GM18907 (cell line): ENCODE measurements around the gene ANKEF1.

Experiments
- ATAC-seq: cut with Tn5 transposase; IDR thresholded peaks from one replicate; pipeline ENCODE4 v1.9.1; 2021; ENCODE audit warnings: mild to moderate bottlenecking, moderate library complexity; ENCODE audit not compliant: unreplicated experiment

Gene ANKEF1

DNA sequence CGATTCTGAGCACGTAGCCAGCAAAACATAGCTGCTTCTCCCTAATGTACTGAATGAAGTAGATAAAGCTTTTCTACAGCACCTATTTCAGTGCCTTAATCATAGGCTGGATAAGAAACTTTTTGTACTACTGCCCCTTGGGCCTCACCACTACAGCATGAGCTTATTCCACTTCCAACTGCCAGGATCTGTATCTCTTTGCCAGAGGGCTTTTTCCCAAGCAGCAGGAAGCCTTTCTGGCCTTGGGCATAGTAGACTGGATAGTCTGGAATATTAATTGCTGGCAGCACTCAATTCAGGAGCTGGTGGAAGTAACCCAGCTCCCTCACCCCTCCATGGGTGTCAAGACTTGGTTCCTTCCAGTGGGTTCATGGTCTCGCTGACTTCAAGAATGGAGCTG lies 43.6 kb downstream of the ANKEF1 start:
- no peak for ATAC-seq

DNA sequence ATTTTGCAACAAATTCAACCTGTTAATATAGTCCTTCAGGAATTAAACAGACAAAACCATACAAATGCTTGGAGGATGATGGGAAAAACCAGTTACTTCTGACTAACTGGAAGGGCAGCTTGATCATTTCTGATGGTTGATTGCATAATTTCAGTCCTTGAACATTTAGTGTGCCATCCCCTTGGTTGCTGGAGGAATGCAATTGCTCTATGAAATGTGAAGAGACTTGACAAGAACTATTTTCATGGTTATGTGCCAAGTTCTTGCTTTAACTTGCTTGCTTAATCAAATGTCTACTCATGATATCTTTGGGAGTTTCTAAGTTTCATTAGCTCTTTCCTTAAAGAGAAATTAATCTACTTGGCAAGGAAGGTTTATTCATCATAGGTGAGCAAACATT lies 45.2 kb downstream of the ANKEF1 start:
- no peak for ATAC-seq

DNA sequence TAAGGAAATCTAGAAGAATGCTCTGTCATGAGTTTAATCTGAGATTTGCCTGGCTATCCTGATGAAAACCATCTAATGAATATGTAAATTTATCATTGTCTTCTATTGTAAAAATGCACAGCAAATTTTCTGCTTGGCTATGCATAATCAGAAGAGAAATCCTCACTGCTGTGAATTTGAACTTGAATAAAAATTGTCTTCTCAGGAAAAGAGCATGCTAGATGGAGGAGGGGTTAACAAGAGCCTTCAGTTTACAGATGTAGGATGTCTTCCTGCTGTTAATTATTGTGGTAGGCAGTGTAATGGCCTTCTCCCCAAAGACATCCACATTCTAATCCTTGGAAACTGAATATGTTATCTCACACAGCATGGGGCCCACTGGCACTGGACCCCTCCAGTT lies 45.8 kb downstream of the ANKEF1 start:
- ATAC-seq, result no peak

DNA sequence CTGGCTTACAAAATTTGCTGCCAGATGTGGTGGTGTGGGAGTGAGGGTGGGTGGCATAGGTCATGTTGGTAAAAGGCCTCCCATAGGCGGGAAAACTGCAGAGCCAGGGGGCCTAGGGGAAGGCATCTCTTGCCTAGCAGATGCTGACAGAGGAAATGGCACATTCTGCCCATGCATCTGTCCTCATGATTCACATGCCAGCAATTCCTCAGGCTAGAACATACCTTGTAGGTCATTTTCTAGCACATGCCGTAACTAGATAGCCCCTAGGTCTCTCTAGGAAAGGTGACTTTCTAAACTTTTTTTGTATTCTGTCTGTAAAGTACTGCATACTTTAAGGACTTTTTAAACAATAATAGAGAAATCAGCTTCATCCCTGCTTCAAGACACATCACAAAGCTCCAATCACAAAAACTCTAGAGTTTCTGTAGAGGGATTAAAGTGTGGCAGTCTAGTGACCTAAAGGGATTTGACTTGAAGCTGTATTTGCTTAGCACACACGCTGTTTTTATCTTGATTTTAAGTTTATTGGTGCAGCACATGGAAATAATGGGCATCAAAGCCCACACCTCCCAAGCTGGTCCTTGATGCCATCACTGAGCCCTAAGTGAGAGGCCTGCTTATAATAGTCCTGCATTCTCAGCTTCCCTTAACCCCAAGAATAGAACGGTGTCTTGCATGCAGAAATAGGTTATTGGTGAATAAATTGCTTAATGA lies 55.2 kb downstream of the ANKEF1 start:
- no peak for ATAC-seq

DNA sequence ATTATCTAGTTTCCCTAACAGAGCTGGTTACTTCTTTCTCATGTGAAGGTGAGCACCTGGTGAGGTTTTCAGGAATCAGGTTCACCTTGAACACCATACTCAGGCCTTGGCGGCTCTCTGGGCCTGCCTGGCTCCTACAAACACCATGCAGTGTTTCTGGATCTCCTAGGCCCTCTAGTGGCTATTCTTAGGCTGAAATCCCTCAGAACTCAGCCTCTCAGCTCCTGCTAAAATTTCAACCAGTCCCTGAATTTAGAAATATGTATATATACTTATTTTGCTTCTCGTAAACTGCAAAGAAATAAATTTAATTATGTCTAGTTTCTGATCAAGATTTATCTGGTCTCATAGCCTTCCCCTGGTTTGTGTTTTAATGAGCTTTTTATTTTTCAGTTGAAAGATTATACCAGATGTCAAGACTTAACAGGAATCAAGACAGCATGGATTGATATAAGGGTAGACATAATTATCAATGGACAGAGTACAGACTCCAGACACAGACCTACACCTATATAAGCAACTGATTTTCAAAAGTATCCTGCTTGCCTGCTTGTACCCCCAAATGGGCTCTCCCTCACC lies 55.9 kb downstream of the ANKEF1 start:
- ATAC-seq, result peak; percentile 77

DNA sequence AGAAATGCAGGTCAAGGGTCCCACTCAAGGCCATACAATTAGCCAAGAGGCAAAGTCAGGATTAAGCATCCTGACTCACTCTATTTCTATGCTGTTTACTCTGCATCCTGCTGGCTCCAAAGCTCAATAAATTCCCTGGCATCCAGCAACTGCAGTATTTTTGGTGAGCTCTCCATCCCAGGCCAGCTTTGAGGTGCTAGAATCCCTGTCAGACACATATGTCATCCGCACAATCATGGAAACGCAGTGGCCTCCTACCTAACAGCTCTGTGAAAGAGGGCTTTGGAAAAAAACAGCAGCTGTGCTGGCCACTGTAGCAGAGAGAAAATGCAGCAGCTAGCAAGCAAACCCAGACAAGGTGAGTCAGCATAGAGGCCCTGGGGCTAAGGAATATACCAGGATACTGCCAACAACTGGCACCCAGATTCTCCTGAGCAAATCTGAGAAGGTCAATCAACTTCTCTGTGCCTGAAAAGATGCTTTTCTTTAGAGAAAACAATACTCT lies 58.4 kb downstream of the ANKEF1 start:
- ATAC-seq, result no peak

DNA sequence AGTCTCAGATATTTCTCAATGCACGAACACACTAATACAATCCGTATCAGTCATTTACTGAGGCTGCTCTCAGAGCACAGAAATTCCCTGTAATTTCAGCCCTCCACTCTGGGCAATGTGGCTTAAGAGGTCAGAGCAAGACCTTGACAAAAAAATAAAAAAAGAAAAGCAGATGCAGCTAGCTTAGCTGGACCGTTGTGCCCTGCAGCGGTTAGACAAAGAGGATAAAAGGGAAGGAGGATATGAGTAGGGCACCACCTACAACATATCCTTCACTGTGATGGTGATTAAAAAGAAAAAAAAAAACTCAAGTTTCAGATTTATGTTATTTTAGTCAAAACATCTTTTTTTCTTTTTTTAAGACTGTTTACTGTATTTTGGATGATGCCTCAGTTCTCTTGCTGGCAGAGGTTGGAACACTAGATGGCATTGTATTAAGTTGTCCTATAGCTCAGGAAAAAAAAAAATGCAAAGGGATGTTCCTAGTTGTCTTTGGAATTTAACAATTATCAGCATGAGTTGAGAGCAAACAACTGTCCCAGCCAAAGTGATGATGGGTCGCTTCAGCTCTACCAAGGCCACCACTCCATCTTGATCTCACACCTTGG lies 59.9 kb downstream of the ANKEF1 start:
- no peak for ATAC-seq

DNA sequence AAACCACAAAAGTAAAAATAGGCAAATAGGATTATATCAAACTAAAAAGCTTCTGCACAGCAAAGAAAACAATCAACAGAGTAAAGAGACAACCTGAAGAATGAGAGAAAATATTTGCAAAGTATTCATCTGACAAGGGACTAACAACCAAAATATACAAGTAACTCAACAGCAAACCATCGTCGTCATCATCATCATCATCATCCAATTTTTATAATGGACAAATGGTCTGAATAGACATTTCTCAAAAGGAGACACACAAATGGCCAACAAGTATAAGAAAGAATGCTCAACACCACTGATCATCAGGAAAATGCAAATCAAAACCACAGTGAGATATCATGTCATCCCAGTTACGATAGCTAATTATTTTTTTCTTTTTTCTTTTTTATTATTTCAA lies 62.0 kb downstream of the ANKEF1 start:
- no peak for ATAC-seq

DNA sequence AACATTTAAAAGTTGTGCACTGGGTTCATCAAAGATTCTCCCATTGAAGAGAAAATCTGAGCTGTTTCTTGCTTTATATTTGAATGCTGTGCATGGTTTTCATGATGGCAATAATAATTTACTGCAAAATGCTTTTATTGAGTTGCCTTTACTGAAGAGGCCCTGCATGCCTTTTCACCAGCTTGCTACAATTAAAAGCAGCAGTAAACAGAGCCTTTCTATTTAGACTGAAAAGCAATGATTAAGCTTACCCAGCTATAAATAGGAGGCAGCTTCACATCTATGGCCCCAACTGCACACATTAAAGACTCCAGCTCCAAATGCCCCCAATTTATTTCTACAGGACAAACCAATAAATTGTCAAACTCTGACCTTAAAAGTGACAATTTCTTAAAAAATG lies 70.3 kb downstream of the ANKEF1 start:
- ATAC-seq, result no peak
